GM21737 (cell line): ENCODE results near the gene C5AR2.
A peak's percentile ranks its signal among the peaks of the same experiment; 100 is the strongest.
"Not testable (repeated sequence)": the region's sequence is repeated elsewhere in the genome, so short reads cannot be mapped to it uniquely, and the experiment has no call there.

Source experiments
- ATAC-seq: cut with Tn5 transposase; IDR thresholded peaks from one replicate; pipeline ENCODE4 v1.9.1; 2021; ENCODE audit warnings: mild to moderate bottlenecking, moderate library complexity; ENCODE audit not compliant: unreplicated experiment

Gene C5AR2

DNA sequence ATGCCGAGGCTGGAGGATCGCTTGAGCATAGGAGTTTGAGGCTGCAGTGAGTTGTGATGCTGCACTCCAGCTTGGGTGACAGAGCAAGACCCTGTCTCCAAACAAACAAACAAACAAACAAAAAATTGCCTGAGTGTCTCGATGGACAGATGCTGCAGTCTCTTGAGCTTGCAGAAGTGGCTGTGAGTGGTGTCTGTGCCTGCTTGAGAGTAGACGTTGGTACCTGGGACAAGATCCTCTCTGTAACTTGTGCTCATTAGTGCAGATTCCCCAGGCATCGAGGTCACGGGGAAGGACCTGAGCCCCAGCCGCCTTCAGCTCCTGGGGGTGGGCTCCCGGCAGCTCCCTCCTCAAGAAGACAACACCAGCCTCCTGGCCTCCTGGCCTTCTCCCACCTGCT lies 8.6 kb upstream of the C5AR2 start:
- ATAC-seq: no peak

DNA sequence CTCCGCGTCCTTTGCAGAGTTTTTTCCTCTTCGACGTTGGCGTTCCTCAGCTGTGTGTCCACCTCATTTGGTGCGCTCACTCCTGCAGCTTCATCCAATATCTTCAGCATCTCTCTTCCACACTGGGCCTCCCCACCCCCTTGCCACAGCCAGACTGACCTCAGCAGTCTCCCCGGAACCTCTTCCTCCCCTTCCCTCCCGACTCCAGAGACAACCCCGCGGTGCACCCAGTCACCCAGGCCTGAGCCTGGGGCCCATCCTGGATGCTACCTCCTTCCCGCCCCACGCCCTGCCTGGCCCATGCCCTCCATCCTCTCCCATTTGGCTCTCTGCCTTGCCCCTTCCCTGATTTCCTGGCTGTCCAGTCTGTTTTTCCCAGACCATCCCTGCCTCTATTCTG lies 8.1 kb upstream of the C5AR2 start:
- no peak for ATAC-seq

DNA sequence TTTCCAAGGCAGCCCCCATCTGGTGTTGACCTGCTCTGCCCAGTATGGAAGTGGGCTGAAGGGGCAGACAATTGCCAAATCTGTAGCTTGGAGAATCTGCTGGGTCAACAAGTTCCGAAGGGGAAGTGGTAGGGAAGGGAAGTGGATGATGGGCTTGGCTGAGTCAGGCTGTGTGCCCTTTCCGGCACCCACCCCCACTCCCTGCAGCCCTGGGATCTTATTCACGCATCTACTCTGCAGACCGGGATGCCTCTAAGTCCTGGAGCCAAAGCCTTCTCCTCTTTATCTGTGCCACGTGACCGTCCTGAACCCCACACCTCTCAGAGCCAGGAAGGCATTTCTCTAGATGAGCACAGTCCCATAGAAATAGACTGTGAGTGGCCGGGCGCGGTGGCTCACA lies 7.5 kb upstream of the C5AR2 start:
- no peak for ATAC-seq

DNA sequence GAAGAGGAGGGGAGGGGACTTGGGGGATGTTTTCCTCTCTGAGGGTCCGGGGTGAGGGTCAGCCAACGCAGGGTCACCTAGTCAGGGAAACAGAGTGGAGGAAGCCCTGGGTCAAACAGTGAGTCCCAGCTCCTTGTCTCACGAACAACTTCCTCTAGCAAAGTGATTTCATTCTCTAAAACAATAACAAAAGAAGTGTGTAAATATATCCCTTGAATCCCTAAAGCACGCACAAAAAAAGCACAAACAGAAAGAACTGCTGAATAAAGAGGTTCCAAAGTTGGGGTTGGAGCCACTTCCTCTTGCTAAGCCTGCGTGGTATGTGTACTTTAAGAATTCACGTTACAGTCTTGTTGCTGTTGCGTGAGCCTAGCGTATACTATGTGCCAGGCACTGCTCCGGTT lies 1.5 kb upstream of the C5AR2 start:
- no peak for ATAC-seq

DNA sequence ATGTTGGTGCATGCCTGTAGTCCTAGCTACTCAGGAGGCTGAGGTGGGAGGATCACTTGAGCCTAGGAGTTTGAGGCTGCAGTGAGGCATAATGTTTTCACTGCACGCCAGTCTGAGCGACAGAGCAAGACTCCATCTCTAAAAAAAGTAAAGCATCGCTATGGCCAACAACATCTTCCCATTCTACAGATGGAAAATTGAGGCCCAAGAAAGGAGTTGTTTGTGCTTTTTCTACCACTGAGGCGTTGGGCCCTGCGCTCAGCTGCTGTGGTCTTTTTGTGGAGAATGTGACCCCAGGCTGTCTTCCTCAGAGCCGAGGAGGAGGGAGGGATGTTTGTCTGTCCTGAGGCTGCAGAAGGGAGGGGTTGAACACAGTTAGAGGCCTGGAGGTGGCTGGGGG lies 485 bp upstream of the C5AR2 start:
- no peak for ATAC-seq

DNA sequence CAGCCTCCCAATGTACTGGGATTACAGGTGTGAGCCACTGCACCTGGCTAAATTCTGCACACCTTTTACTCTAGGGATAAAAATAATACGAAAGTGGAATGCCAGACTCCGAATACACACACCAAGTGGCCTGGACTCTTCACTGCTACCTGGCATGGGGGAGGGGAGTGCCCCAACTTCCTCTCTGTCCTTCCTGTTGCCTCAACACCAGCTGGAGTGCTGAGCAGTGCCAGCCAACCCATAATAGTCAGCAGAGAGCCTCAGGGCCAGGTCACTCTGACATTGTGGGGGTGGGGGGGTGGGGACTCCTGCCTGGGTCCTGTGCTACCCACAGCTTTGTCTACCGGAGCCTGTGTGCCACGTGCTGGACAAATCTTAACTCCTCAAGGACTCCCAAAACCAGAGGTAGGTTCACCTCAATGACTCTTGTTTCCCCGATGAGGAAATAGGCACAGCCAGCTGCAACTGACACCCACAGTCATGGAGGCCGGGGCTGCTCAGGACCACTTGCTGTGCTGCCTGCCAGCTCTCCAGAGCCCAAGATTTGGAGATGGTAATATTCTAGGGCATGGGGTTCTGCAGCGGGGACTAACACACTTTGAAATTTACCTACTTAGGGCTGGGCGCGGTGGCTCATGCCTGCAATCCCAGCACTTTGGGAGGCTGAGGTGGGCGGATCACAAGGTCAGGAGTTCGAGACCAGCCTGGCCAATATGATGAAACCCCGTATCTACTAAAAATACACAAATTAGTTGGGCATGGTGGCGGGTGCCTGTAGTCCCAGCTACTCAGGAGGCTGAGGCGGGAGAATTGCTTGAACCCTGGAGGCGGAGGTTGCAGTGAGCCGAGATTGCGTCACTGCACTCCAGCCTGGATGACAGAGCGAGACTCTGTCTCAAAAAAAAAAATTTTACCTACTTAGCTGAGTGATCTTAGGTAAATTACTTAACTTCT lies 5.1 kb downstream of the C5AR2 start:
- ATAC-seq: not testable (repeated sequence)

DNA sequence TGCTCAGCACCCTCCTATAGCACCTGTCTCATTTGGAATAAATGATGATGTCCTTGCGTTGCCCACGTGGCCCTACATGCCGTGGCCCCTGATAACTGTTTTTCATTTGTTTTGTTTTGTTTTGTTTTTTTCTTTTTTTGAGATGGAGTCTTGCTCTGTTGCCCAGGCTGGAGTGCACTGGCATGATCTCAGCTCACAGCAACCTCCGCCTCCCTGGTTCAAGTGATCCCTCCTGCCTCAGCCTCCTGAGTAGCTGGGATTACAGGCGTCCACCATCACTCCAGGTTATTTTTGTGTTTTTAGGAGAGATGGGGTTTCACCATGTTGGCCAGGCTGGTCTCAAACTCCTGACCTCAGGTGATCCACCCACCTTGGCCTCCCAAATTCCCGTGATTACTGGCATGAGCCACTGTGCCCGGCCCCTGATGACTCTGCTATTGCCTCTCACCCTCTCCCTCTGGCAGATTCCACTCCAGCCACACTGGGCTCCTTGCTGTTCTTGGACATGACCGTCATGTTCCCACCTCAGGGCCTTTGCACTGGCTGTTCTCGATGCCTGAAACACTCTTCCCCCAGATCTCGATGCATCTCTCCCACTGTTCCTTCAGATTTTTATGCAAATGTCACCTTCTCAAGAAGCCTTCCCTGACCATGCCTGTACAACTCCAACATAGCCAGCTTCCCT lies 7.4 kb downstream of the C5AR2 start:
- no peak for ATAC-seq

DNA sequence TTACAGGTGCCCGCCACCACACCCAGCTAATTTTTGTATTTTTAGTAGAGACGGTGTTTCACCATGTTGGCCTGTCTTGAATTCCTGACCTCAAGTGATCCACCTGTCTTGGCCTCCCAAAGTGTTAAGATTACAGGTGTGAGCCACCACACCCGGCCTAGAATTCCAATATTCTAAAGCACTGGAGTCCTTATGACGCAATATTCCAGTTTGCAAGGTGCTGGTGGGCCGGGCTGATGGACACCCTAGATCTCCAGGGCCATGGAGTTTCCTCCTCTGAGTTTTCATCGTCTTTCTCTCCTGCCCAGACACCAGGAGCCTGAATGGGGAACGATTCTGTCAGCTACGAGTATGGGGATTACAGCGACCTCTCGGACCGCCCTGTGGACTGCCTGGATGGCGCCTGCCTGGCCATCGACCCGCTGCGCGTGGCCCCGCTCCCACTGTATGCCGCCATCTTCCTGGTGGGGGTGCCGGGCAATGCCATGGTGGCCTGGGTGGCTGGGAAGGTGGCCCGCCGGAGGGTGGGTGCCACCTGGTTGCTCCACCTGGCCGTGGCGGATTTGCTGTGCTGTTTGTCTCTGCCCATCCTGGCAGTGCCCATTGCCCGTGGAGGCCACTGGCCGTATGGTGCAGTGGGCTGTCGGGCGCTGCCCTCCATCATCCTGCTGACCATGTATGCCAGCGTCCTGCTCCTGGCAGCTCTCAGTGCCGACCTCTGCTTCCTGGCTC lies 8.7 kb downstream of the C5AR2 start:
- no peak for ATAC-seq

DNA sequence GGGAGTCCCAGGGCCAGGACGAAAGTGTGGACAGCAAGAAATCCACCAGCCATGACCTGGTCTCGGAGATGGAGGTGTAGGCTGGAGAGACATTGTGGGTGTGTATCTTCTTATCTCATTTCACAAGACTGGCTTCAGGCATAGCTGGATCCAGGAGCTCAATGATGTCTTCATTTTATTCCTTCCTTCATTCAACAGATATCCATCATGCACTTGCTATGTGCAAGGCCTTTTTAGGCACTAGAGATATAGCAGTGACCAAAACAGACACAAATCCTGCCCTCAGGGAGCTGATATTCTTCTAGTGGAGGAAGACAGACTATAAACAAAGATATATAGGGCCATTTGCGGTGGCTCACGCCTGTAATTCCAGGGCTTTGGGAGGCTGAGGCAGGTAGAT lies 9.8 kb downstream of the C5AR2 start:
- ATAC-seq: no peak

DNA sequence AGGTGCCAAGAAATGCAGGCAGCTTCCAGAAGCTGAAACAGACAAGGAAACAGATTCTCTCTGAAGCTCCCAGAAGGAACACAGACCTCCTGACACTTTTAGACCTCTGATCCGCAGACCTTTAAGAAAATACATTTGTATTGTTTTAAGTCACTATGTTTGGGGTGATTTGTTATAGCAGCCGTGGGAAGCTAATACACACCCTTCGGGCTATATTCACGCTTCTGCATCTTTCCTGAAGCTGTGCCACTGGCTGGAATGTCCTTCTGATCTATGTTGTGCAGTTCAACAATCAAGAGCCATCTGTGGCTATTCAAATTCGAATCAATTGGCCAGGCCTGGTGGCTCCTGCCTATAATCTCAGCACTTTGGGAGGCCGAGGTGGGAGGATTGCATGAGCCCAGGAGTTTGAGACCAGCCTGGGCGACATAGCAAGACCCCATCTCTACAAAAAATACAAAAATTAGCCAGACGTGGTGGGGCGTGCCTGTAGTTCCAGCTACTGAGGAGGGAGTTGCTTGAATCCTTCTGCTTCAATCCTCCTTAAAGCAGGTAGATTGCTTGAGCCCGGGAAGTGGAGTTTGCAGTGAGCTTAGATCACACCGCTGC lies 11.3 kb downstream of the C5AR2 start:
- ATAC-seq: no peak

DNA sequence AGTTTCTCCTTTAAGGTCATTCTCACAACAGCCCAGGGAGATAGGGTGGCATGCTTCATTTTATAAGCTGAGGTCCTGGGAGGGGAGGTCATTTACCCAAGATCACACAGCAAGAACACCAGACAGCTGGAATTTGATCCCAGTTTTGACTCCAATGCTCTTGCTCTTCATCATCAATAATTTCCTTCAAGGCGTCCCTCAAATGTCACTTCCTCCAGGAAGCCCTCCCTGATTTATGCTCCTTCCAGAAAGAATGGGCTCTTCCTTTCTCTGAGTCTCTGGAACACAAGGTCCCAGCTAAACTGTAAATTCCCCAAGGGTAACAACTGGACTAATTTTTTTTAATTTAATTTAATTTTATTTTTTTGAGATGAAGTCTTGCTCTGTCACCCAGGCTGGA lies 12.4 kb downstream of the C5AR2 start:
- ATAC-seq: no peak

DNA sequence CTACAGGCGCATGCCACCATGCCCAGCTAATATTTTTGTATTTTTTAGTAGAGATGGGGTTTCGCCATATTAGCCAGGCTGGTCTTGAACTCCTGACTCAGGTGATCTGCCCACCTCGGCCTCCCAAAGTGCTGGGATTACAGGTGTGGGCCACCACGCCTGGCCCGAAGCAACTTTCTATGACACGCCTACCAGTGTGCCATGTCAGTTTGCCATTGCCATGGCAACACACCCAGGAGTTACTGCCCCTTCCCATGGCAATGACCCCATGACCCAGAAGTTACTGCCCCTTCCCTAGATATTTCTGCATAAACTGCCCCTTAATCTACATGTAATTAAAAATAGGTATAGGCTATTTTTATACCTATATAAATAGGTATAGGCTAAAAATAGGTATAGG lies 14.0 kb downstream of the C5AR2 start:
- ATAC-seq: not testable (repeated sequence)

DNA sequence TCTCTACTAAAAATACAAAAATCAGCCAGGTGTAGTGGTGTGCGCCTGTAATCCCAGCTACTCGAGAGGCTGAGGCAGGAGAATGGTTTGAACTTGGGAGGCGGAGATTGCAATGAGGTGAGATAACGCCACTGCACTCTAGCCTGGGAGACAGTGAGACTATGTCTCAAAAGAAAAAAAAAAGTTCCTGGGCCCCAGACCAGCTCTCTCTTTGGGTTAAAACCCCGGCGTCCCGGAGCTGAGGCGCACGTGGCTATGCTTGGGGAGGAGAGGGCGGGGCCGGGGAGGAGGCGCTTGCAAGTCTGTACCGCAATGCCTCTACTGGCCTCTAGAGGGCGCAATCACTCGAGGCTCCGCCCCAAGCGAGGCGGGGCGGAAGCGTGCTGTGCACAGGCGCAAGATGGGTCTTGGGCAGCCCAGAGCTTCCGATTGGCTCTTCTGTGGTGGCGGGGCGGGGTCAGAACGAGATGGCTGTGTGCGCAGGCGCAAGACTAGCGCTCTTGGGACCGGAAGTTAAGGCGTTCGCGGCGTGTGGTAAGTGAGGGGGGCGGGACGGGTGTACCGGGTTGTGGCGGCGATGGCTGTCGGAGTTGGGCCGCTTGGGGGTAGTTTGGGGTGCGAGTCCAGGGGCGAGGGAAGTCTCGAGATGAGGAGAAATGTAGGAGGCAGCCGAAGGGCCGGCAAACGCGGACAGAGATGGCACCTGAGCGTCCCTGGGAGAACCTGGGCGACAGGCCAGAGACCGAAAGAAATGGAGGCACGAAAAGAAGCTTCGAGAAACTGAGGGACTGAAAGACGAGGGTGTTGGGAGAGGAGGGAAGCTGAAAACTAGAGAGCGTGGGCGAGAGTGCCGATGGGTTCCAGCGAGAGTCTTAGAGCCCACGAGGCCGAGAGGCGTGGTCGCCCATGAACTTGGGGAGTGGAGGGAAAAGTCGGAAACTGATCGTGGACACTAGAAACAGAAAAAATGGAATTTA lies 17.1 kb downstream of the C5AR2 start, which contains the start of gene DHX34:
Gene DHX34 (plus strand): TSS at position 497 of the 977 bp plus-strand sequence. CDS start 3,716 bp downstream, outside the sequence.
- ATAC-seq: peak; percentile 88

DNA sequence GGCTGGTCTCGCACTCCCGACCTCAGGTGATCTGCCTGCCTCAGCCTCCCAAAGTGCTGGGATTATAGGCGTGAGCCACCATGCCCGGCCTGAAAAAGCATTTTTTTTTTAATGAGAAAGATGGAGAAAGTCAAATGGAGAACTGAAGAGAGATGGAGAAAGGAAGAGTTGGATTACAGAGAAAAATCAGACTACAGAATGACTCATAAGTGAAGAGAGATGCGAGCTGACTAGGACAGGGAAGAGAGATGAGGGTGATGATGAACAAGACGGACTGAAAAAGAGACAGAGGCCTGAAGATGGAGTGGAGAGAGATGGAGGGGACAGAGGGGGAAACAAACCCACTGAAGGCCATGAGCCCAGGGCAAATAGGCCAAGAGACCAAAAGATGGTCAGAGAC lies 18.7 kb downstream of the C5AR2 start:
- no peak for ATAC-seq

DNA sequence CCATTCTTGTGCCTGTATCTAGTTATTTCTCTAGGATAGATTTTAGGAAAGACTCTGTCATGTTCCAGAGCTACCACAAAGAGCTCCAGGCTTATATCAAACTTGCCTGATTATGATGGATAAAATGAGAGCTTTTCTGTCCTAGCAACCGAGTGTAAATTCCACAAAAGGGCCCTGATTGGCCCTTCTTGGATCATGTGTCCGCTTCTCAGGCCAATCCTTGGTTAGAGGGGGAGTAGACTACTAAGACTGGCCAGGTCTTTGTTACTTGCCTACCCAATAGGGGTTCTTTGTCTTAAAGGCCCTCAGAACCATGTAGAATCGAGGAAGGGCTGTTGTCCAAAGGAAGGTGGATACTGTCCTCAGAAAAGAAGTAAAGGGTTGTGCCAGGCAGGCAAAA lies 19.6 kb downstream of the C5AR2 start:
- no peak for ATAC-seq

DNA sequence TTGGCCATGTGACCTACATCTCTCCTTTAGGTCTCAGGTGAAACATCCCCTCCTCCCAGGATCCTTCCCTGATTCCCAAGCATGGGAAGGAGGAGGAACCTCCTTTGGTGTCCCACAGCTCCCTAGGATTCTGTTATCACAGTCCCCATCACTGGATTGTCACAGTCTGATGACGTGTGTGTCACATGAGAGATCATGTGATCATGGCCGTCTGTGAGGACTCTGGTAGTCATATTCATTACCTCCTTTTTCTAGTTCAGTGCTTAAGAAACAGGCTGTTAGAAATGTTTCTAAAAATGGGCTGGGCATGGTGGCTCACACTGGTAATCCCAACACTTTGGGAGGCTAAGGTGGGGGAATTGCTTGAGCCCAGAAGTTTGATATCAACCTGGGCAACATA lies 20.1 kb downstream of the C5AR2 start:
- no peak for ATAC-seq

DNA sequence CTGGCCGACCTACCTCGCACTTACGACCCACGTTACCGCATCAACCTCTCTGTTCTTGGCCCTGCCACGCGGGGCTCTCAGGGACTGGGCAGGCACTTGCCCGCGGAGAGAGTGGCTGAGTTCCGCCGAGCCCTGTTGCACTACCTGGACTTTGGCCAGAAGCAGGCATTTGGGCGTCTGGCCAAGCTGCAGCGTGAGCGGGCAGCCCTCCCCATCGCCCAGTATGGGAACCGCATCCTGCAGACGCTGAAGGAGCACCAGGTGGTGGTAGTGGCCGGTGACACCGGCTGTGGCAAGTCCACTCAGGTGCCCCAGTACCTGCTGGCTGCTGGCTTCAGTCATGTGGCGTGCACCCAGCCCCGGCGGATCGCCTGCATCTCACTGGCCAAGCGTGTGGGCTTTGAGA lies 21.3 kb downstream of the C5AR2 start:
- no peak for ATAC-seq

DNA sequence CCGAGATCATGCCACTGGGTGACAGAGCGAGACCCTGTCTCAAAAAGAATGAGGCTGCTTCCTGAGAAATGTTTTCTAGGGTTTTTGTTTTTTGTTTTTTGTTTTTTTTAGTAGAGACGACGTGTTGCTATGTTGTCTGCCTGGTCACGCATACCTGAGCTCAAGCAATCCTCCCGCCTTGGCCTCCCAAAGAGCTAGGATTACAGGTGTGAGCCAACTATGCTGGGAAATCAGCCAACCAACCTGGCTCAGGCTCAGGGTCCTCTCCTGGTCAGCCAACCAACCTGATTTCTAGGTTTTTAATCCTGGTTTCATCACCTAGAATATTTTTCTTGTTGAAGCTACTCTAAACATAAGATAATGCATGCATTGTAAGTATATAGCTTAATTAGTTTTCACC lies 24.9 kb downstream of the C5AR2 start:
- ATAC-seq: no peak

DNA sequence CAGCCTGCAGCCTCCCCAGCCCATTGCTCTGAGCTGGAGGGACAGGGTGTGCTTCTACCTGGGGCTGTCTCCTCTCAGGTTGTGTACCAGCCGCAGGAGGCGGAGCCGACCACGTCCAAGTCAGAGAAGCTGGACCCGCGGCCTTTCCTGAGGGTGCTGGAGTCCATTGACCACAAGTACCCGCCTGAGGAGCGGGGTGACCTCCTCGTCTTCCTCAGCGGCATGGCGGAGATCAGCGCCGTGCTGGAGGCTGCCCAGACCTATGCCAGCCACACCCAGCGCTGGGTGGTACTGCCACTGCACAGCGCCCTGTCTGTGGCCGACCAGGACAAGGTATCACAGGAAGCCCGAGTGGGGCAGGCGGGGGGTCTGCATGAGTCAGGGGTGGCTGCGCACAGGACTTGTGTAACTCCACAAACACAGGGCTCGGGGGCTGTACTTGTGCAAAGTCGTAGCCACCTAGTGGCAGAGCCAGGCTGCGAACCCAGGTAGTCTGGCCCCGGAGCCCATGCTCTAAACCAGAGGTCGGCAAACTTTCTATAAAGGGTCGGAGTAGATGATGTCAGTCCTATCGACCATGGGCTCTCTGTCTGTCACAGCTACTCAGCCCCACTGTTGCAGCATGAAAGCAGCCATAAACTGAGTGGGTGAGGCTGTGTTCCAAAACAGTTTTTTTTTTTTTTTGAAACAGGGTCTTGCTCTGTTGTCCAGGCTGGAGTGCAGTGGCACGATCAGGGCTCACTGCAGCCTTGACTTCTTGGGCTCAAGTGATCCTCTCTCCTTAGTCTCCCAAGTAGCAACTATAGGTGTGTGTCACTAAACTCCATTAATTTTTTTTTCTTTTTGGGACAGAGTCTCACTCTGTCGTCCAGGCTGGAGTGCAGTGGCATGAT lies 26.1 kb downstream of the C5AR2 start:
- ATAC-seq: no peak
